DMS53 (cell line): ENCODE results near the gene FAAP100.
"Not testable (repeated sequence)": the region's sequence is repeated elsewhere in the genome, so short reads cannot be mapped to it uniquely, and the experiment has no call there.

Experiments
- DNase-seq: peaks from one replicate; lab custom pipeline; 2025; lab: John Stamatoyannopoulos, UW

FAAP100 gene

GRCh38 chr17:81538651-81539570 lies 13.2 kb downstream of the FAAP100 start:
- DNase-seq, result peak; percentile 67

- peak; percentile 99 for DNase-seq
These were observed 14.1 kb downstream of the FAAP100 start for GRCh38 chr17:81537856-81538555.

GRCh38 chr17:81537343-81537855 lies 14.8 kb downstream of the FAAP100 start:
- peak; percentile 97 for DNase-seq

GRCh38 chr17:81536299-81537290 lies 15.6 kb downstream of the FAAP100 start:
- no peak for DNase-seq

GRCh38 chr17:81535480-81536298 lies 16.5 kb downstream of the FAAP100 start:
- no peak for DNase-seq

- no peak for DNase-seq
These were observed 17.2 kb downstream of the FAAP100 start for GRCh38 chr17:81535007-81535328.

- DNase-seq, result peak; percentile 60
These were observed 17.8 kb downstream of the FAAP100 start for GRCh38 chr17:81534157-81535006.

- DNase-seq, result peak; percentile 57
These were observed 18.6 kb downstream of the FAAP100 start for GRCh38 chr17:81533339-81534141.

- DNase-seq, result no peak
These were observed 19.5 kb downstream of the FAAP100 start for GRCh38 chr17:81532490-81533287.

- DNase-seq, result not testable (repeated sequence)
These were observed 20.2 kb downstream of the FAAP100 start for GRCh38 chr17:81531998-81532404.

GRCh38 chr17:81531013-81531412 lies 21.1 kb downstream of the FAAP100 start:
- not testable (repeated sequence) for DNase-seq

- DNase-seq, result peak; percentile 48
These were observed 22.7 kb downstream of the FAAP100 start for GRCh38 chr17:81529437-81529803.

GRCh38 chr17:81528651-81529436 lies 23.3 kb downstream of the FAAP100 start:
- peak; percentile 92 for DNase-seq

- DNase-seq, result no peak
These were observed 23.8 kb downstream of the FAAP100 start for GRCh38 chr17:81528384-81528650.

GRCh38 chr17:81527591-81528383 lies 24.4 kb downstream of the FAAP100 start, which contains the start of gene FSCN2:
TSS of gene FSCN2 (plus strand) at chr17:81528377. CDS start at chr17:81528532, 155 bp downstream.
- DNase-seq, result peak; percentile 86

- no peak for DNase-seq
These were observed 25.2 kb downstream of the FAAP100 start for GRCh38 chr17:81526662-81527571.
